Suprapubic skin (tissue), 4 donors: ENCODE results near the gene IFNL1.

Experiments
- CTCF ChIP-seq, 2 donors: fragments of 200-600 bp in 1 of 2; fragments of 450-650 bp in 1 of 2; sonication (generic) in 1 of 2; IDR thresholded peaks; one replicate each; pipeline ENCODE4 v1.5.1; 2016 to 2019; ENCODE audit warnings: antibody characterized with exemption in 2 of 2, mild to moderate bottlenecking in 1 of 2, moderate library complexity in 1 of 2
- EP300 ChIP-seq: sonication (generic); formaldehyde crosslinking; IDR thresholded peaks from one replicate; pipeline ENCODE4 v1.6.1; 2017; ENCODE audit warnings: antibody characterized with exemption
- POLR2A ChIP-seq, 2 donors: fragments of 450-650 bp; IDR thresholded peaks; one replicate each; pipeline ENCODE4 v1.6.1; 2017; ENCODE audit warnings: antibody characterized with exemption in 2 of 2, mild to moderate bottlenecking in 2 of 2, moderate library complexity in 2 of 2
- POLR2AphosphoS5 ChIP-seq, 3 donors: sonication (generic); formaldehyde crosslinking; IDR thresholded peaks; one replicate each; pipeline ENCODE4 v1.6.1; 2017; ENCODE audit warnings: antibody characterized with exemption in 3 of 3

- TF ChIP-seq POLR2A (IDR thresholded peaks at IDR 0.05) (no peak), CTCF (IDR thresholded peaks at IDR 0.05) (no peak), EP300 (no peak), POLR2AphosphoS5 (IDR thresholded peaks at IDR 0.05) (no peak)
These were observed 40.3 kb downstream of the IFNL1 start for GRCh38 chr19:39336483-39336882.
